HG03039 (cell line): ENCODE data around the gene SLC16A5.

Experiments
- ATAC-seq: cut with Tn5 transposase; IDR thresholded peaks from one replicate; pipeline ENCODE4 v1.9.1; 2021; ENCODE audit warnings: mild to moderate bottlenecking, moderate library complexity; ENCODE audit not compliant: unreplicated experiment

The SLC16A5 gene

GRCh38 chr17:75155191-75155601 lies 67.4 kb downstream of the SLC16A5 start:
- ATAC-seq, result no peak
